Measurements from ENCODE around the gene CDC14B.
"Not testable (repeated sequence)": the region's sequence is repeated elsewhere in the genome, so short reads cannot be mapped to it uniquely, and the experiment has no call there.

Gene CDC14B

DNA sequence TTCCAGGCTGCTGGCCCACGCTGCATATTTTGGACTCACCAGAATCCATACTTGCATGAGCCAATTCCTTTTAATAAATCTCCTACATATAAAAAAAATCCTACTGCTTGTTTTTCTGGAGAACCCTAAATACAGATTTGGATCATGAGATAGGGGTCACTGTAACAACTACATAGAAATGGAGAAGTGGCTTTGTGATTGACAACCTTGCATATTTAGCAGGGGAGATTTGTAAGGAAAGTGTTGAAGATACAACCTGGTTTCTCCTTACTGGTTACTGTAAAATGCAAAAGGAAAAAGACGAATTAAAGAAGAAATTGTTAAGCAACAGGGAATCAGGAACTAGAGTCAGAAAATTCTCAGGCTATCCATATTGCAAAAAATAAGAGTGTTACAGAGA, 94.9 kb downstream of the CDC14B start:
- no peak for DNase-seq

DNA sequence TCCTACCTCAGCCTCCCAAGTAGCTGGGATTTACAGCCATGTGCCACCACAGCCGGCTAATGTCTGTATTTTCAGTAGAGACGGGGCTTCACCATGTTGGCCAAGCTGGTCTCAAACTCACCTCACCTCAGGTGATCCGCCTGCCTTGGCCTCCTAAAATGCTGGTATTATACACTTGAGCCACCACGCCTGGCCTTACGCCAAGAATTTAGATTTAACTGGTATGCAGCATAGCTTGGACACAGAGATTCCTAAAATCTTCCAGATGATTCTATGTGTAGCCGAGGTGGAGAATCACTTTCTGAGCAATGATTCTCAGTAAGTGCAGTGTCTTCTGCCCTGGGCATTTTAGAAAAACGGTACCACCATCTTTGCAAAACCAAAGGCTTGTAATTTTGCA, 95.6 kb downstream of the CDC14B start:
- DNase-seq, result no peak

DNA sequence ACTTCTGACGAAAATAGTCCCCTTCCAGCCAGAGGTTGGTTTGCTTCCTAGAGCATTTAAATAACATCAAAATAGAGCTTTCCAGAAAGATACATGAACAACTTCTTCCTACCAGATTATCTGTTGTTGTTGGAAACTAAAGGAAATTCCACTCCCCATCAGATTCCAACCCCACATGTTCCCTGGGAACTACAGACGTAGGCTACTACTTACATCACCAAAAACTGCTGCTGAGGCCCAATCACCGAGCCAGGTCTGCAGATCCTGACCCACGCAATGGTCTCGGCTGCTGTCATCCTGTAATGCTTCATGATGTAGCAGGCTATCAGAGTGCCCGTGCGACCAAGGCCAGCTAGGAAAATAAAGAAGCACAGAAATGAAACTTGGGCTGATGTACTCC, 96.3 kb downstream of the CDC14B start:
- no peak for DNase-seq

DNA sequence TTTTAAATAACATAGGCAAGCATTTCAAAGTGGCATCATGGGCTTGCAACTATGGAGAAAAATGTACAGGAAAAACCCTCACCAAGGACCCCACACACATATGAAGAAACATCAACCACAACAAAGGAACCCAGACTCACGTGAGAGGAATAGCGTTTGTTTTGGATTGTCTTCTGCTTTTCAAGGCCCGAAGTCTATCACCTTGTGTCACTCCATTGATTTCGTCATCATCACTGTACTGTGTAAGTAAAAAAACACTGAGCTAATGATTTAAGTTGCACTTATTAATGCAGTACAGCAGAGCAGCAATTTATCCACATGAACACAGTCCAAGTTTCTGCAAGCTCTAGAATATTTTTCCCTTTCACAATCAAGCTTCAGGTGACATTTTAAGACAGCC, 97.3 kb downstream of the CDC14B start:
- DNase-seq, result no peak

DNA sequence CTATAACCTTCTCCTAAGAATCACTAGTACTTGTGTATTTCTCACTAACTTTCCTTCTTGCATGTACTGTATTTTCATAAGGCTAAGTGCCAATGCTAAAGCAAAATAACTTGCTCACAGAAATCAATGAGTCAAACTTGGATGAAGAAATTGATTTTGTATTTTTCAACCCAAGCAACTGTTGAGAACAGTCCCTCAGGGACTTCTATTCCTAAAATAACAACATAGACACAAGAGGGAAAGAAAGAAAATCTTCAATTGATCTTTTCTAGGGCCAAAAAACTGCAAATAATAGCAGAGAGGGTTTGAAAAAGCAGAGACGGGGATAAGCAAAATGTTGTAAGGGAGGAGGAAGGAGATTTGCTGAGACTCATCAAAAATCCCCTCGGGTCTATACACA, 99.9 kb downstream of the CDC14B start:
- no peak for DNase-seq

DNA sequence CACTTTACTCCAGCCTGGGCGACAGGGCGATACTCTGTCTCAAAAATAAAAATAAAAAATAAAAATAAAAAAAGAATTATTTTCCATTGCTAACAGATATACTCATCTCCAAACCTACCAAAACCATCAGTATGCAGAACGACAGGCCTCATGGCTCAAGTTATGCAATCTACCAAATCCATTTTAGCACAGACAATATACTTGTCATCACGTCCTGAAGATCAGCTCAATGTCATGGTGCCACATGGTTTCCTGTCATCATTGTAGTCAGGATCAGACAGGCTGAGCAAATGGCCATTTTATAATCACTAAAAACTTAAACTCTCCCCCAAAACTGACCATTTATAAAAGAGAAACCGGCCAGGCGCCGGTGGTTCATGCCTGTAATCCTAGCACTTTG, 100.5 kb downstream of the CDC14B start:
- DNase-seq, result no peak

DNA sequence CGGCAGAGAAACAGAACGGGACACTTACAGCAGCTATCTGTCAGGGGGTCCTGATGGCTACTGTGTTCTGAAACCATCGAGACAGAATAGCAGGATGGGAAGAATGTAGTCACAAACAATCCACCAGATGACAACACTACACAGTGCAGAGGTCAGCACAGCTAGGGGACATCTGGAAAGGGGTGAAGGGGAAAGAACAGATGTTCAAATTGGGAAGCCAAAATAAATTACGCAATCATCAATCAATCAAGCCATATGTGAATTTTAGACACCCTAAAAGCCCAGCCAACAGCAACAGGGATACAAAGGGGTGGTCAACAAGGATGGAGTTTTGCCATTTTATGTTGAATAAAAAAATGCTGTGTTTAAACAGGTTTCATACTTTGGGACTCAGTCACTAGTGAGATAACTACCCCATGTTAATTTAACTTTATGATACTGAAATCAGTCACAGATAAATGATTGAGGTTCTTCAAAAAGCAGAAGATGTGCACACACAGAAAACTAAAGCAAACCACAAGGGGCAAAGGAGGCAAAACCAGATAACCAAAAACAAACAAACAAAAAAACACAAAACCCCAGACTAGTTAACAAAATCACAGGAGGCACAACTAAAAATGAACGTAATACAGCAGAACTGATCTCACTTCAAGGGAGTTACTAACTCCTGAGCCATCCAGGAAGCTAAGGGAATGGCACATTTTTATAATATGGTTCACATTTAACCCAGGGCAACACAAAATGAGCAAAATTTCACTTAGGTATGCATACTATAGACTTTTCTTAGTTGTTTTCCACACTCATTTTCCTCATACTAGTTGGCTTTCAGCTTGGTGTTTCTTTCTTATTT, 103.8 kb downstream of the CDC14B start:
- no peak for DNase-seq

DNA sequence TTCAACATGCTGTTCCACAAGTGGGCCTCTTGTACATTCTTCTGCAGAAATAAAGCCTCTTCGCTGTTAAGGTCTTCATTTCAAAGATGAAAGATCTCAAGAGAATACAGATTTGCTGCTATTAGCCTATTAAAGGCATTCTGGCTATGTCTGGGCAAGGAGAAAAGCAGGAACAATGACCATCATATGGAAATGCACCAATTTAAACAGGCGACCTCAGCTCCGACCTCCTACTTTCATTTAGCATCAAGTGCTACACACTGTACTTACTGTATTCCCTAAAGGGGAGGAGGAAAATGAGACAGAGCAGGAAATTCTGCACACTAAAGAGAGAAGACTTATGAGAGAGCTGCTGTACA, 104.9 kb downstream of the CDC14B start:
- DNase-seq, result no peak

DNA sequence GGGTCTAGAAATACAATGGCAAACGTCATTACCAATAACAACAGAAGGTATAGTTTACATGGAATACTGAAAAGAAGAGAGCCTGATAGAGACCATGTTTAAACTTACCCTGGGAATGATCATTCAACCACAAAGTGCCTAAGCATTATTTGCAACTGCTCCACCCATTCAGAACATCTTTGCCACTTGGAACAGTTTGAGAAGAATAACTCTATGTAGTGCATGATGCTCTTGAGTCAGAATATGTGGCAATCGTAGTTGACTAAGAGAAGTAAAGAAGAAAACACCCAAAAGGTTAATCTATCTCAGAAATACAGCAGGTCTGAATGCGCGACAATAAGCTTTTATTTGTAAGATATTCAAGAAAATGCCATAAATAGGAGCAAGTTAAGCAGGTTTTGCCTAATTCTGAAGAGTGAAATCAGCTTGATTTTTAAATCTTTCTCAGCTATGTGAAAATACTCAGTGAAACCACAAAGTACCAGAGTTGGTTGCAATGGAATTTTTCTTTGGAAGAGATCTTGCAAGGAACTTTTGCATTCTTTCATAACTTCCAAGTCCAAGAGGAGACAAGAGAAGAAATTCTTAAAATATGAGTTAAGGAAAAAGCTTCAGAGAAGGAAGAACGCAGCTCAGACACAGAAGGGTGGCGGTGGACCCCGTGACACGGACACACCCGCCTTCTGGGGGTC, 105.4 kb downstream of the CDC14B start:
- DNase-seq, result no peak

DNA sequence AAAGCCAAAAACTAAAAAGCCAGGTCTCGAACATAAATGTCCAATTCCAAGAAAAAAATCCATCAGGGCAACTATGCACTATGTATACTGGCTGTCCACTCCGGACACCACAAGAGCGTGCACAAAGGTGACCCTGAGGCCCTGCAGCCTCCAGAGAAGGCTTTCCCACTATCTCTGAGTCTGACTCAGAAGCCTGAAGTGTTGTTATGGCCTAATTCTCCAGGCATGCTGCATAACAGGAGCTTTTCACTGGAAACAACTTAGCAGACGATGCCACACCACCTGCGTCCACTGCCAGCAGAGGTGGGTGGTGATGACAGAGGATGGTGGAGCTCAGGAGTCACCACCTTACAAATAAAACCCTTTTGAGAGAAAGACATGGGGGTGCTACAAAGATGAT, 106.0 kb downstream of the CDC14B start:
- no peak for DNase-seq

DNA sequence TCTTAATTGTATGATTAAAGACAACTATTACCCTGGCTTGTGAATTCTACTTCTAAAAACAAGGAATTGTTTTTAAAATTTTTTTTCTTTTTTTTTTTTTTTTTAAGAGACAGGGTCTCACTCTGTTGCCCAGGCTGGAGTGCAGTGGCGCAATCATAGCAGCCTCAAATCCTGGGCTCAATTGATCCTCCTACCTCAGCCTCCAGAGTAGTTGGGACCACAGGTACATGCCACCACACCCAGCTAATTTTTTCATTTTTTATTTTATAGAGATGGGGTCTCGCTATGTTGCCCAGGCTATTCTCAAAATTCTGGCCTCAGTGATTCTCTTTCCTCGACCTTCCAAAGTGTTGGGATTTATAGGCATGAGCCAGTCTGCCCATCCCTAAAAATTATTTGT, 107.4 kb downstream of the CDC14B start:
- DNase-seq, result no peak

DNA sequence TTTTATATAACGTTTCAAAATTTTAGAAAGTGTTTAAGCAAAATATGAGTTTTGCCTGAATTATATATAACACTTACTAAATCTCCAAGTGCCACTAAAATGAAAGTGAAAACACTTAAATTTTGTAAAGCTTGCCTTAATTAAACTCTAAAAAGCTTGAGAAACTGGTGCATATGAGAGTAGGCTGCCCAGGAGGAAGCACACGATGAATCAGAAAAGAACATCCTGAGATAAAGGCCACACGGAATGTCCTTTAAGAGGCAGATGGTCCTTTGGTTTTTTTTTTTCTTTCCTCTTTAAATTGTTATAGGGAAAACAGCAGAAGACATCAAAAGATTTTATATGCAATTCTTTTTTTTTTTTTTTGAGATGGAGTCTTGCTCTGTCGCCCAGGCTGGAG, 109.4 kb downstream of the CDC14B start:
- DNase-seq, result no peak

DNA sequence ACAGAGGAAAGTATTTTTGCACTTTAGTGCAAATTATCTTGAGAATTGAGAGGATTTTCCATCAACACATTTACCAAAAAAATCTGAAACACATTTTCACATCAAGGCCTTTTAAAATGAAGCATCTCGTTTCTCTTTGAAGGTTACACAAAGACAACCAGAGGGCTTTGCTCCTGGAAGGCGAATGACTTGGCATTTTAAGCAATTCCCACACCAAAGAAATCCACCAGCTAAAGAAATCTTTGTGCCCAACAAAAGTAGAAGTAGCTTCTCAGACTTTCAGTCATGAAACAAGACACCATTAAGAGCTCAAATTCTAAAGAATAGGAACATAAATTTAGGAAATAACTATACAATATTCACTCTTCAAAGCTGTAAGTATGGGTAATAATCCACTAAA, 109.8 kb downstream of the CDC14B start:
- no peak for DNase-seq

DNA sequence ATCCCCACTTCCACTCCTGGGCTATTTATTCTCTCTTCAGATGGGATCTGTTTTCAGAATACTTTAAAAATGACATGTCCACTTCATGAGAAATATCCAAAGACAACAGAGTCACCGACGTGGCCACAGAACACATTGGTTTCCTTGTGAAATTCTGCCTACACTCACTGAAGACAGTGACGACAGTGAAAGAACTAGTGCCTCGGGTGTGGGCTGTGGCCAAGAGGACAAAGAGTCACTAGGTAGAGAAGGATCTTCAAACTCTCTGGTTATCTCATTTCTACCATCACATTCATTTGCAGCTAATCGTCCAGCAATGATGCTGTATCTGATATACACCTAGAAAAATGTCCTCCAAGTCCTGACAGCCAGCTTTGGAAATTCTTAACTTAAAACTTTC, 110.6 kb downstream of the CDC14B start:
- DNase-seq, result no peak

DNA sequence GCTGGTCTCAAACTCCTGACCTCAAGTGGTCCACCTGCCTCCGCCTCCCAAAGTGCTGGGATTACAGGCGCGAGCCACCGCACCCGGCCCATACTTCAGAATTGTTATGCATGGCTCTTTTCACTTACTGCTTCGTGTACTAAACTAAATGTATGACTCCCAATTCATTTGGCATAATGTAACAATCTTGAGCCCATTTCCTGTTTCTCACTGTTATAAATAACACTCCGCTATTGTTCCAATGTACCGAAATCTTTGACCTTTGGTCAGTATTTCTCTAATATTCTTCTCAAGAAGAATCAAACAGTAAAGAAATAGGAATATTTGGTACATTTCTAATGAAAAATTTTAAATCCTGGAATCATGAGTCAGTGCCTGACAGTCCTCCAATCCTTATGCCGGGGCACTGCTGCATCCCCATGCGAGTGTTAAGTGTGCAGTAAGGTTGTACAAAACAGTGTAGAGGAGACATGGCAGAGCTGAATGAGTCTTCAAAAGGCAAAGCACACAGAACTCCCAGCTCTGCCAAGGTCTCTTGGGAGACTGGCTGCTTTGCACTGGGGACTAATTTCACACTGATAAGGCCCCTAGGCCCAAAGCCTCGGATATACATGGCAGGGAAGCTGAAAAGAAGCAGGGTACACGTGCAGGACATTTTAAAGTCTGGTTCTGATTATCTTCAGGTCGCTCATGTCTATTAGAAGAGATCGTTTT, 111.3 kb downstream of the CDC14B start:
- no peak for DNase-seq

DNA sequence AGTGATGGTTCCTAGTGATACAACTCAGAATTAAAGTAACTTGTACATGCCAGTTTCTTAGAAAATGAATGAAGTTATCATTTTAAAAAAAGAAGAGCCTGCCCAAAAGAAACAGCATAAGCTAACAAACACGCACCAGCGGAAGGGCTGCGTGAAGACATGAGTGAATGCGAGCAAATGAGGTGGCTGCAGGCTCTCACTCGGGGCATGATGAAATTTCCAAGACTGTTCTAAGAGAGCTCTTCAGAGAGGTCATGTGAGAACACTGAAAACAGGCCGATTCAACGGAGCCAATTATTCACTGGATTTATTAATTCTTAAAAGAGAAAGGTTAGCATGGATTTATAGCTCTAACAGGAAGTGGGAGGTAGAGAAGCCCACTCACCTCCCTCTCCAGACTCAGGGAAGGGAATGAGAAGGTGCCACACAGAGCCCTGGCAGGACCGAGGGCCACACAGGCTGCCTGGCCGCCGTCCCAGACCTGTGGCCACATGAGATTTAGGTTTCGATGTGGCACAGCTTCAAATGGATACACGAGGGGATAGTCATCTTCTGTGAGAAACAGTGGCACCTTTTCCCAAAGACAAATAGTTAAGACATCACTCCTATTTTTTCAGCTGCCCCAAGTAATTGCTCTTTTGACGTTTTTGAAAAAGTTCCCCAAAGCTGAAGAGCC, 114.2 kb downstream of the CDC14B start:
- DNase-seq, result no peak

DNA sequence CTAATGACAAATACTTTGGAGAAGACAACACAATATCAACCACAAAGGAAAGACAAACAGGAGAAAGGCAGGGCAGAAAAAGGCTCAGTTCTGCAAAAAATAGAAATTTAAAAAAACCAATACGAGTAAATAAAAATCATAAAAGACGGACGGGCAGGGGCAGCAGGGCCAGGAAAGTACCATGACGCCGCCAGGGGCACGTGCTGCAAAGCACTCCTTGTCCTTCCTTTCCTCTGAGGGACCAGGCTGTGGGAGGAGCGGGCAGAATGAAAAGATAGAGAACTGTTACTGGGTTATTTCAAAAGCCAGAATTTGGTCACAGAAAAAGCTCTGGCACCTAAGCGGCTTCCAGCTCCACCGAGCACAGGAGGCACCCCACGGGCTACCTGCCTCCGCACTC, 115.7 kb downstream of the CDC14B start:
- DNase-seq, result no peak

DNA sequence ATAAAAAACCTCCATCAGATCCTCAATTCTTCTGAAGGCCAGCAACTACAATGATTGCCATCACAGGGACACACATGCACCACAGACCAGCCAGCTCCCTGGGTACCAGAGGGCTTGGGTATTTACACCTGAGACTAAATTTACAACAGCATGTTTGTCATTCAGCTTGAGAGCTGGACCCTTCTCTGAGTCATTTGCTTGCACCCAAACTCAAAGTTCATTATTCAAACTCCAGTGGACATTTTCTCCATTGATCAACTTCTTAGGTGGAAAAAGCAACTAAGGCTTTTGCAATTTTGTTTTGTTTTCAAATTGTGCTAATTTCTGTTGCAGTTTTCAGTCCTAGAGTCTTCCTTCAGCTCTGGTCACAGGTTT, 116.3 kb downstream of the CDC14B start:
- DNase-seq, result not testable (repeated sequence)

DNA sequence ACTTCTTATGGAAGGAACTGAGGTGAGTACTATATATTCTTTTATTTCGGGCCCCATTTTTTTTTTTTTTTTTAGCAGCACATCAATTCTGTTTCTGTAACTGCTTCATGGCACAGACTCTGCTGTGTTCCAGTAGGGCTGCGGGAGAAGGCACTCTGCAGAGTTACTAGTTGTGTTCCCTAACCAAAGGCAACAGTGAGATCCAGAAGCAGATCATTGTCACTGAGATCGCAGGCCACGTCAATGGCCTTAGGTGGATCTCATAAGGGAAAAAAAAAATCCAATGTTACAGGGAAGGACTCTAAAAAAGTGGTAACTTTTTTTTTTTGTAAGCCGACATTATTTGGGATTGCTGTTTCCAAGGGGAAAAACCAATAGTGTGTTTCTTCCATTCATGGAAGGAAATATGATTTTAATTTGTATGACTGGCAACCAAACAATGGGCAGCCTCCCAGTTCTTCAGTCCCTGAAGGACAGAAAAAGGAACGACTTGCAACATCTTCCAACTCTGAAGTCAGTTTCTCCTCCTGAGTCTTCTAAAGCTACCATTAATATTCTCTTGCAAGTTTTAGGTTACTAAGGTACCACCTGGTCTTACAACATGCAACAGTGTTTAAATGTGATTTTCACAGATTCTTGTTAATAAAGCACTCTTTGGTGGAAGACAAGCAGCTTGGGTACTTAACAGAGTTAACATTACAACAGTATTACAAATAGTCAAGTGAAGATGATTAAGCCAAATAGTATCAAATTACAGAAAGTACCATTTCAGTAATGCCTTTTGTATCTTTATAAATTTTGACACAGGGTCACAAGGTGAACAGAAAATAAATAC, 116.9 kb downstream of the CDC14B start:
- DNase-seq, result no peak

DNA sequence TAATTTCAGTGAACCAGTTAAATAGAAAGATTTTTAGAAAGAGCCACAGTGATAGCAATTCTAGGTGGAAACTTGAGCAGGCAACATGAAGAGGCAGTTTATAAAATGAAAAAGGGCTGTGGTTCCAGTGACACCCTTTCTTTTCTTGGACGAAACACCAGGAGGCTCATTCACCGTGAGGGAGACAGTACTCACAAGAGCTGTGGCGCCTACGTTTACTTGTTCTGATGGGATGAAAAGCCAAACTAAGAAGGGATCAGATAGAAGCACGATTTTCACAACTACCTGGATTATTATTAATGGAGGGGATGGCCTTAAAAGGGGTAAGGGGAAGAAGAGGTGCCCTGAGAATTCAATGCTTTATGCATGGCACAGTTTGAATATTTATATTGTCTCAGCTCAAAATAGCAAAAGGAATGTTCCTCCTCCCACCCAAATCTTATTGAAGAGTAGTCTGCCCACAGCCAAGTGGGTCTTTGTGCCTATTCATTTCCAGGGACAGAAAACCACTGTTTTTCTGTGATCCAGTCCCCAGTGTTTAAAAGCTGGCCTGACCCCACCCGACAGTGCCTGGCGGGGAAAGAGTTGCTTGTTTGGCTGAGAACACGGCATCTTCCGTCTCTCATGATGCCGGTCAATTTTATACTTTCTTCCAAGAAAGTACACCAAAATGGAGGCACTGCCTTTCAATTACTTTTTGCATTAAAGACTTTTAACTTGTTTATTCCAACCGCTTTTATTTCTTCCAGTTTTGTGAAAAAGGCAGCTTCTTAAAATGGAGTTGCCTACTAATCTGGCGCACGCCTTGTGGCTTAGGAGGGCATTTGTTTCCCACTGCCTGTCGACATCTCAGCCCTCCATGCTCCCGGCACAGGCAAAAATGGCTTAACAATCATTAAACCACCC, 117.8 kb downstream of the CDC14B start:
- DNase-seq, result no peak

Data from DMS 273 treated with DMSO at 0.1 percent for 48 hours (cell line).